Lung (tissue), 12 donors: ENCODE measurements around the gene STK11IP. TPM values are rescaled to one million over a fixed set of nuclear protein-coding genes. Genes with fewer than 3 reads are reported as not detected.
"Not testable (repeated sequence)": the region's sequence is repeated elsewhere in the genome, so short reads cannot be mapped to it uniquely, and the experiment has no call there.

Experiments used
- ATAC-seq: fragments of 200-7000 bp; cut with Tn5 transposase; one replicate; pipeline ENCODE4 v1.9.1; 2020; ENCODE audit warnings: moderate number of reproducible peaks; ENCODE audit not compliant: insufficient read depth, low FRiP score
- DNase-seq, 3 donors: peaks; one replicate each; pipeline ENCODE4 v3.0.0-alpha.2; 2013 to 2017
- H3K27ac ChIP-seq, 2 donors: one replicate each; pipeline ENCODE4 v1.5.1; 2013; ENCODE audit warnings: mild to moderate bottlenecking in 2 of 2, moderate library complexity in 2 of 2, control low read depth in 1 of 2, inconsistent platforms in 1 of 2, low read depth in 1 of 2, low read length in 1 of 2
- H3K27me3 ChIP-seq, 3 donors: one replicate each; pipeline ENCODE4 v1.5.1; 2013; ENCODE audit warnings: low read length in 2 of 3; ENCODE audit not compliant: control insufficient read depth in 3 of 3, insufficient read depth in 3 of 3
- H3K36me3 ChIP-seq, 4 donors: one replicate each; pipeline ENCODE4 v1.5.1; 2013; ENCODE audit warnings: low read length in 4 of 4, mild to moderate bottlenecking in 1 of 4, moderate library complexity in 1 of 4; ENCODE audit not compliant: control insufficient read depth in 4 of 4, insufficient read depth in 4 of 4
- H3K4me1 ChIP-seq, 5 donors: one replicate each; pipeline ENCODE4 v1.5.1; 2013; ENCODE audit warnings: low read length in 5 of 5, mild to moderate bottlenecking in 2 of 5, moderate library complexity in 1 of 5; ENCODE audit not compliant: control insufficient read depth in 5 of 5, insufficient read depth in 5 of 5
- H3K4me3 ChIP-seq: one replicate; pipeline ENCODE4 v1.5.1; 2013; ENCODE audit warnings: mild to moderate bottlenecking, control low read depth, moderate library complexity
- H3K9ac ChIP-seq, 2 donors: one replicate each; pipeline ENCODE4 v1.5.1; 2013; ENCODE audit warnings: low read length in 2 of 2, control low read depth in 1 of 2; ENCODE audit not compliant: insufficient read depth in 1 of 2
- H3K9me3 ChIP-seq, 4 donors: one replicate each; pipeline ENCODE4 v1.5.1; 2013; ENCODE audit warnings: low read length in 3 of 4, mild to moderate bottlenecking in 1 of 4, moderate library complexity in 1 of 4; ENCODE audit not compliant: control insufficient read depth in 4 of 4, insufficient read depth in 3 of 4
- WGBS, 2 donors: extraction: QIAGEN DNeasy Blood & Tissue Kit; methylation state at CpG; one replicate each; pipeline ENCODE4 v1.1.7; 2013; 5-methylcytosine and 5-hydroxymethylcytosine counted together
- polyA plus RNA-seq, 2 donors: library from polyadenylated mRNA; stranded (reverse); fragments of 200-250 nt; gene quantifications; one replicate each; pipeline ENCODE4 v1.2.1, GENCODE V29; 2013
- total RNA-seq, 2 donors: library from RNA; depleted of rRNA in 1 of 2; stranded (reverse); fragments of >200 nt in 1 of 2; gene quantifications; one replicate each; pipeline ENCODE4 v1.2.1, GENCODE V29; 2014 to 2021
- TF ChIP-seq, protein P1 (sequence below): IDR thresholded peaks from 2 replicates; pipeline ENCODE4 v1.5.1; 2012; ENCODE audit warnings: mild to moderate bottlenecking; ENCODE audit errors: control extremely low read depth, extremely low read depth
- donor health status: control.
- donor health status: control.
- donor health status: Bipolar disorder and iron deficiency.
- donor health status: healthy.
- donor health status: DM: yes; HTN: yes; CAD: no.

Gene STK11IP
- total and polyA plus RNA-seq, 4 donors = 21.5 to 46.0 (median 23.1) TPM

DNA sequence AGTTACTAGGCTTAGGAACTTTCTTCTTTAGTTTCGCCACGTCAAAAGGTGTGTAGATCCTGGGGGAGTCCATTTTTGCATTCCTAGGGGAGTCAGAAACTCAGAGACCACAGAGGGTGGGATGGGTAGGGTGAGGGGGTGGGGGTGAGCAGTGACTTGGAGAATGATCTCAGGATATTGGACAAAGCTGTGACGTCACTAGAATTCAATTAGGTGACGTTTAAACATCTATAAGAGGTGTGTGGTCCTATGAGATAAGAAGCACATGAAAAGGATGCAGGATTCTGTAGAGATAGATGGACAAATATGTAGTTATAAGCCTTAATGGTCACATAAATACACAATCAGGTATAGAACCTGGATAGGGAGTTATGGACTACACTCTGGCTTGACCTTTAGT lies 51.3 kb downstream of the STK11IP start:
- ATAC-seq = no peak
- WGBS, 2 donors = 67 to 68% methylated on average over 4 of the region's 4 CpGs
- Histone ChIP-seq H3K27ac (no peak overlapping the region), H3K9me3 (no peaks in the 10 kb centered on the region), H3K9ac (no peak overlapping the region), H3K4me3 (no peak overlapping the region), H3K4me1 (peaks cover 0 to 22% (median 8%) of the 10 kb centered on the region in 5 donors), H3K36me3 (no peaks in the 10 kb centered on the region), H3K27me3 (peaks cover 0 to 8% (median 5%) of the 10 kb centered on the region in 3 donors)
- TF ChIP-seq, protein P1, sequence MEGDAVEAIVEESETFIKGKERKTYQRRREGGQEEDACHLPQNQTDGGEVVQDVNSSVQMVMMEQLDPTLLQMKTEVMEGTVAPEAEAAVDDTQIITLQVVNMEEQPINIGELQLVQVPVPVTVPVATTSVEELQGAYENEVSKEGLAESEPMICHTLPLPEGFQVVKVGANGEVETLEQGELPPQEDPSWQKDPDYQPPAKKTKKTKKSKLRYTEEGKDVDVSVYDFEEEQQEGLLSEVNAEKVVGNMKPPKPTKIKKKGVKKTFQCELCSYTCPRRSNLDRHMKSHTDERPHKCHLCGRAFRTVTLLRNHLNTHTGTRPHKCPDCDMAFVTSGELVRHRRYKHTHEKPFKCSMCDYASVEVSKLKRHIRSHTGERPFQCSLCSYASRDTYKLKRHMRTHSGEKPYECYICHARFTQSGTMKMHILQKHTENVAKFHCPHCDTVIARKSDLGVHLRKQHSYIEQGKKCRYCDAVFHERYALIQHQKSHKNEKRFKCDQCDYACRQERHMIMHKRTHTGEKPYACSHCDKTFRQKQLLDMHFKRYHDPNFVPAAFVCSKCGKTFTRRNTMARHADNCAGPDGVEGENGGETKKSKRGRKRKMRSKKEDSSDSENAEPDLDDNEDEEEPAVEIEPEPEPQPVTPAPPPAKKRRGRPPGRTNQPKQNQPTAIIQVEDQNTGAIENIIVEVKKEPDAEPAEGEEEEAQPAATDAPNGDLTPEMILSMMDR = no peak
- no peak for DNase-seq

DNA sequence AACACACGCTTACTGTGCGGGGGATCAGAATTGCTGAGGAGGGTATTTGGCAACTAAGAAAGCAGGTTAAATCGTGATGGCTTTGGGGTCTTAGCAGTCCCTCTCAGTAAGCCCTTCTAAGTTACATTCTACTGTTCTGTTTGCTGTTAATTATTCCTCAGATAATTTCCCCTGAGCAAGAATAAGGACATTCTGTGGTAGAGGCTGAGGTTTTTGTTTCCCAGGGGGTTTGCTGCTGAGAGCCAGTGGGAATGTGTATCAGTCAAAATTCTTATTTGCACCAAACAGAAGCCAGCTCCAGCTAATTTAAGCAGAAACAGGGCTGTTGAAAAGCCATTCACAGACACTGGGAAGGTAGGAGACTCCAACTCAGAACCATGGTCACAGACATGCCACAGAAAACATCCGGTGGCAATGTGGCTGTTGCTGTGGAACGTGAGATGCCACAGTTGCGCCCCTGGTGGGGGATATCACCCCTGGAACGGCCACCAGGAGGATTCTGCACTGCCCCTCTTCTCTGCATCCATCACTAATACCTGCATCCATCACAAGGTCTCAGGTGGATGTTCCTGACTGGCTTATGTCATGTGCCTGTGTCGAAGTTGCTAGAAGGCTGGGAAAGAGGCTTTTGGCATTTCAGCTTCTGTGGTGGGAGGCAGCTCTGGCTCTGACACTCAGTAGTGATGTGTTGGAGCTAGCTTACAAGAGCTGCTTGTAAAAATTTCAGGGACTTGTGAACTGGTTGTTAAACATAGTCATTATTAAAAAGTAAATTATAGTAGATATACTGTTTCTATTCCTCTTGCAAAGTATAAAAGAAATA lies 53.0 kb downstream of the STK11IP start:
- ATAC-seq = no peak
- Histone ChIP-seq H3K9me3 (no peaks in the 10 kb centered on the region), H3K9ac (no peak overlapping the region), H3K27me3 (peaks cover 0 to 8% (median 5%) of the 10 kb centered on the region in 3 donors), H3K4me3 (no peak overlapping the region), H3K4me1 (peaks cover 0 to 6% (median 3%) of the 10 kb centered on the region in 5 donors), H3K36me3 (no peaks in the 10 kb centered on the region), H3K27ac (no peak overlapping the region)
- WGBS, 2 donors = 66 to 70% methylated on average over 8 of the region's 8 CpGs
- TF ChIP-seq, protein P1 = no peak
- no peak for DNase-seq

DNA sequence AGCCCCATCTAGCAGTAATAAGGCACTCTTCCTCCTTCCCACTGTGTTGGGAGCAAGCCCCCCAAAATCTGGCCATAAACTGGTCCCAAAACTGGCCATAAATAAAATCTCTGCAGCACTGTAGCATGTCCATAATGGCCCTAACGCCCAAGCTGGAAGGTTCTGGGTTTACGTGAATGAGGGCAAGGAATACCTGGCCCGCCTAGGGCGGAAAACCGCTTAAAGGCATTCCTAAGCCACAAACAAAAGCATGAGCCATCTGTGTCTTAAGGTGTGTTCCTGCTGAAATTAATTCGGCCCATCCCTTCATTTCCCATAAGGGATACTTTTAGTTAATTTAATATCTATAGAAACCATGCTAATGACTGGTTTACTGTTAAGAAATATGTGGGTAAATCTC lies 54.0 kb downstream of the STK11IP start:
- not testable (repeated sequence) for H3K9ac ChIP-seq, H3K4me3 ChIP-seq, H3K27me3 ChIP-seq, H3K36me3 ChIP-seq, H3K4me1 ChIP-seq, ATAC-seq, H3K27ac ChIP-seq, DNase-seq, H3K9me3 ChIP-seq
- 77 to 79% methylated on average over 6 of the region's 6 CpGs for WGBS, 2 donors

DNA sequence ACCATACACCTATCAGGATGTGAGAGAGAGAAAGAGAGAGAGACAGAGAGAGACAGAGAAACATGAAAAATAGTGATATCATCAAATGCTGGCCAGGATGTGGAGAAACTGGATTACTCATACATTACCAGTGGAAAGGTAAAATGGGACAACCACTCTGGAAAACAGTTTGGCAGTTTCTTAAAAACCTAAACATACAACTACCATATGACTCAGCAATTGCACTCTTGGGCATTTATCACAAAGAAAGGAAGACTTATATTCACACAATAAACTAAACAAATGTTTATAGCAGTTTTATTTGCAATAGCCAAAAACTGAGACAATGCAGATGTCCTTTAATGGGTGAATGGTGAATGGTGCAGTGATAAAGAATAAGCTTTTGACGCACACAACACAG lies 58.9 kb downstream of the STK11IP start:
- Histone ChIP-seq H3K4me1 (no peaks in the 10 kb centered on the region), H3K27ac (no peak overlapping the region), H3K9ac (no peak overlapping the region), H3K36me3 (no peaks in the 10 kb centered on the region), H3K9me3 (peaks cover 0 to 5% (median 1%) of the 10 kb centered on the region in 4 donors), H3K27me3 (peaks cover 0 to 4% (median under 1%) of the 10 kb centered on the region in 3 donors), H3K4me3 (no peak overlapping the region)
- ATAC-seq = no peak
- TF ChIP-seq, protein P1 = no peak
- DNase-seq = no peak
- 90 to 95% methylated on average over 1 of the region's 1 CpG for WGBS, 2 donors
